Measurements from ENCODE around the gene VAV1.

Gene VAV1

DNA sequence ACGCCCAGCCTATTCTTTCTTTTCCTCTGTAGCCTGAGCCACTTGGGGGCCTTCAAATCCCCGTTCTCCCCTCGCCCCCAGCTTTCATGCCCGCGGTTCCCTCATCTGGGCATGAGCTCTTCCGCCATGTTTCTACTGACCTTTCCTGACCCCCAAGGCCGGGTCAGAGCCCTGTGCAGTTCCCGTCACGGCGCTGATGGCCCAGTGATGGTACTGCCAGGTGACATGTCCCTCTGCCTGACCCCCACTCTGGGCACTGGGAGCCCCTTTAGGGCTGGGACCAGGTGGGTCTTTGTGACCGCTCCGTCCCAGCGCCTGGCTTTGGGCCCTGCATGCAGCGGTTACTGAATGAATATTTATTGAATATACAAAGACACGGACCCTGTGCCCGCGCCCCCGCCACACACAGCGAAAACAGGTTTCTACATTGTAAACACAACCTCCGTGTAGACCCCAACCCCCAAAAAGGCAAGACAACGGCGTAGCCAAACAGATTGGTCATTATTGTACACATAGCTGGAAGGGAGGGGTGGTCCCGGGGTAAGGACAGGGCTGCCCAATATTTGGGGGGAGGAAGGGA is 42.8 kb upstream of the VAV1 start:
- no peak for TF ChIP-seq CTCF (IDR thresholded peaks at IDR 0.05; ENCODE audit: low read depth, low read length)
- H3K4me3 ChIP-seq (ENCODE audit: low read depth, low read length) = no peak overlapping the region

DNA sequence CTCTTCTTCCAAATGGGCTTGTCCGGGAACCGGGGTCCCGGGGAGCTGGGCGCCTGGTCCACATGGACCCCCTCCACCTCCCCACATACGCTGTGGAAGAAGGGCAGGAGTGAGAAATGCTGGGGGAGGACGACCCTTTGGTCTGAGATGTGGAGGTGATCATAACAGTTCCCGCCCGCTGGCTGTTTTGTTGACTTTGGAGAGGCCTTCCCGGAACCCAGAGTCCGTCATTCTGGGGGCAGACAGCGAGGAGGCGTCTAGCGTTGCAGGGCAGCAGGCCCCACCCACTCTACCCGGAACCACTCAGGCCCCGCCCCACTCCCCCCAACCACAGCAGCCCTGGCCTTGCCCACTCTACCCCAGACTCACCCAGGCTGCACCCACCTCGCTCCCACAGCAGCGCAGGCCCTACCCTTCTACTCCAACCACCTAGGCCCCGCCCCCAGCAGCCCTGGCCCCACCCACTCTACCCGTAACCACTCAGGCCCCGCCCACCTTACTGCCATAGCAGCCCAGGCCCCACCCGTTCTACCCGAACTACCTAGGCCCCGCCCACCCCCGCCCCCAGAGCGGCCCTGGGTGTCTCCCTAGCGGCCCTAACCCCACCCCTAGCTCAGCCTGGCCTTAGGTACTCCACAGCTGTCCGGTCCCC is 42.2 kb upstream of the VAV1 start:
- no peak for TF ChIP-seq CTCF (IDR thresholded peaks at IDR 0.05; ENCODE audit: low read depth, low read length)
- no peak overlapping the region for H3K4me3 ChIP-seq (ENCODE audit: low read depth, low read length)

- H3K4me3 ChIP-seq (ENCODE audit: low read depth, low read length) = no peak overlapping the region
- no peak for TF ChIP-seq CTCF (IDR thresholded peaks at IDR 0.05; ENCODE audit: low read depth, low read length)
Observed at GRCh38 chr19:6730941-6731670, 41.4 kb upstream of the VAV1 start.

GRCh38 chr19:6731822-6732221 is 40.7 kb upstream of the VAV1 start:
- H3K4me3 ChIP-seq (ENCODE audit: low read depth, low read length) = no peak overlapping the region
- TF ChIP-seq CTCF (IDR thresholded peaks at IDR 0.05; ENCODE audit: low read depth, low read length) = no peak

- TF ChIP-seq CTCF (IDR thresholded peaks at IDR 0.05; ENCODE audit: low read depth, low read length) = no peak
- H3K4me3 ChIP-seq (ENCODE audit: low read depth, low read length) = no peak overlapping the region
Observed at GRCh38 chr19:6732803-6733337, 39.6 kb upstream of the VAV1 start.

- no peak for TF ChIP-seq CTCF (IDR thresholded peaks at IDR 0.05; ENCODE audit: low read depth, low read length)
Observed at GRCh38 chr19:6733338-6734095, 39.0 kb upstream of the VAV1 start.

More at GRCh38 chr19:6733338-6734095, 39.0 kb upstream of the VAV1 start:
- no peak overlapping the region for H3K4me3 ChIP-seq (ENCODE audit: low read depth, low read length)

All from WI38 (cell line).